HTERT RPE-1 (cell line): ENCODE measurements around the gene NEK6.

Source experiments
- in situ Hi-C: fragments of 300-500 bp; cut with MboI; formaldehyde crosslinking; loops from 4 replicates; pipeline ENCODE4 v1.14.3; 2020; ENCODE audit warnings: low sequenced_read_pairs

The NEK6 gene

DNA sequence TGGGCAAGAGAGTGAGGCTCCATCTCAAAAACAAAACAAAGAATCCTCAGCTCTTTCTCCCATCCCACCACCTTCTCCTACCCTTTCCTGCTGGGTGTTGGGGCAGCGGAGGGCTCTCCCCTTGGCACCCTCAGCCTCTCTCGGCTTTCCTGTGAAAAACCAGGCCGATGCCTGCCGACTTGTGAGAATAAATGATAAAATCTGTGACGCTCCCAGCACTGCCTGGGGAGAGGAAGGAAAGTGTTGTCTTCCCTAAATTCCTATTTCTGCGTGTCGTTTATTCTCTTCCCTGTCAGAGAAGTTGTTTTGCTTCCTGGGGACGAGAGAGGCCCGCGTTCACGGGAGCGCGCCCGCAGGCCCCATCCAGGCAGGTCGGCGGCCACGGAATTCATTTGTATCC is 19.7 kb downstream of the NEK6 start:
- in situ Hi-C loops = no loop called here

- in situ Hi-C loops = no loop called here
These were observed 20.3 kb downstream of the NEK6 start for GRCh38 chr9:124278054-124278540.

GRCh38 chr9:124279531-124280175 is 21.9 kb downstream of the NEK6 start:
- in situ Hi-C loops = no loop called here

GRCh38 chr9:124280176-124280691 is 22.5 kb downstream of the NEK6 start:
- in situ Hi-C loops = no loop called here

- in situ Hi-C loops = no loop called here
These were observed 24.2 kb downstream of the NEK6 start for GRCh38 chr9:124281931-124282371.

- in situ Hi-C loops = no loop called here
These were observed 24.9 kb downstream of the NEK6 start for GRCh38 chr9:124282442-124283227.

DNA sequence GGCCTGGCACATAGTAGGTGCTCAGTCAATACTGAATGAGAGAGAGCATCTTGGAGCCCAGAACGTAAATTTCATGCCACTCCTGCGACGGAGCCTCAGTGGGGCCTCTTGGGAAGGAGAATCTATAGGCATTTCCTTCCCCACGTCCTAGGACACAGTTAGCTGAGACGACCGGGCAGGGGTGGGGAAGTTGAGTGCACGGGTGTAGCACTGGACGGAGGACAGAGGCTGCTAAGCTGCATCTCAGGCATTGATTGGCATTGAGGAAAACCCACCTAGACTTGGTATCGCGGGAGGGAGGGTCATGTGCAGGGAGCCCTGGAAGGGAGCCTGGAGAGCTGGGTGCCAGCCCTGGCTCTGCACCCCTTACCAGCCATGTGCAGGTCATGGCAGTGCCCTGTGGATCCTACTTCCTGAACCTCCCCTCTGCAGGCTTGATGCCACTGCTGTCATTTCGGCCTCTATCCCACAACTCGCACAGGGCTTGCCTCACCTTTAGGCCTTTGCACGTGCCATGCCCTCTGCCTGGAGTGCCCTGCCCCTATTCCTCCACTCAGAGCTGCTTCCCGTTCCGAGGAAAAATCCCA is 25.6 kb downstream of the NEK6 start:
- in situ Hi-C loops = no loop called here

- in situ Hi-C loops = no loop called here
These were observed 26.6 kb downstream of the NEK6 start for GRCh38 chr9:124284237-124284831.

DNA sequence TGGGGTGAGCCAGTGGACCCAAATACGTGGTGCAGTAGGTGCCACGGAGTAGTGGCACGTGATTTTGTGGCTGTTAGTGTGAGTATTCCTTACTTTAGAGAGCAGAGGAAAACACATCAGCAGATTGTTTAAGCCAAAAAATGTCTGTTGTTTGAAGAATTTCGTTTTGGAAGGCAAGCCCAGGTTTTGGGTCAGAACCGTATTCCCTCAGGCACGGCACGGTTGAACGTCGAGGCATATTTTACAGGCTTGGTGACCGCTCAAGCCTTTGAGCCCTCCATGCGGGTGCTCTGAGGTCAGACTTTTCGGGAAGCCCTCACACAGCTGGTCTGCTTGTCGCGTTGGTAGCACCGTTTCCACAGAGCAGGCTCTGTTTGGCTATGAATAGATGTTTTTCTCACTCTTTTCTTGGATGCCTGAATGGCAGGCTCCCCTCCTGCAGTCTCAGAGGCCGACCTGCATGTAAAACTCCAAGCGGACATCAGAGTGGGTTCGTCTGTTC is 27.2 kb downstream of the NEK6 start:
- in situ Hi-C loops = no loop called here

DNA sequence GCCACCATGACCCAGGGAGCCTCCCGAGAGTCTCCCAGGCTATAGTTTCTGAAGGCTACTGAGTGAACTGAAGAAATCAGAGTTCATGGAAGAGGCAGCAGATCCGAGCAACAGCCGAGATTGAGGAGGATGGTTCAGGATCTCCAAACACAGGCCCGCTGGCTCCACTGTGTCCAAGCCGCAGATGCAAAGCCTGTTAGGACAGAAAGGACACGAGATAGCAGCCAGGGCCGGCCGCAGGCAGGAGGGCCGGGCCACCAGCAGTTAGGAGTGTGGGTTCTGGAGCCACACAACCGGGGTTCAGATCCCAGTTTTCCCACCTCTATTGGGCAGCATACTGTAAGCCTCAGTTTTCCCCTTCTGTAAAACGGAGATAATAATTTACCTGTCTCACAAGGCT is 27.7 kb downstream of the NEK6 start:
- in situ Hi-C loops = no loop called here

DNA sequence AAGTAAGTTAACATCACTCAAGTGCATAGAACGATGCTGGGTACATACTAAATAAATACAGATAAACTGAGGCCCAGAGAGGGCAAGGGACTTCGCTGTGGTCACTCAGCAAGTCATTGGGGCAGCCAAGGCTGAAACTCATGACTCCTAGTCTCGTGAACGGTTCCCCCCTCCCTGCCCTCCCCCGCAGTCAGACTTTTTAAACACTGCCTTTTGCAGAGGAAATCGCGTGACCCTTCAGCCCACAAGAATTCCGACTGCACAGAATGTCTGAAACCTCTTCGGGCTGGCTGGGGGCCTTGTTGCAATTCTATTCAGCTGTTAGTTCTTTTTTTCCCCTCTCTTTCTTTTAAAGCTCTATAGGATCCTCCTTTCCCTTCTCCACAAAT is 28.1 kb downstream of the NEK6 start:
- in situ Hi-C loops = no loop called here

- in situ Hi-C loops = no loop called here
These were observed 28.7 kb downstream of the NEK6 start for GRCh38 chr9:124286292-124286931.

GRCh38 chr9:124290053-124290591 is 32.4 kb downstream of the NEK6 start:
- in situ Hi-C loops = no loop called here

- in situ Hi-C loops = no loop called here
These were observed 33.2 kb downstream of the NEK6 start for GRCh38 chr9:124290743-124291554.

DNA sequence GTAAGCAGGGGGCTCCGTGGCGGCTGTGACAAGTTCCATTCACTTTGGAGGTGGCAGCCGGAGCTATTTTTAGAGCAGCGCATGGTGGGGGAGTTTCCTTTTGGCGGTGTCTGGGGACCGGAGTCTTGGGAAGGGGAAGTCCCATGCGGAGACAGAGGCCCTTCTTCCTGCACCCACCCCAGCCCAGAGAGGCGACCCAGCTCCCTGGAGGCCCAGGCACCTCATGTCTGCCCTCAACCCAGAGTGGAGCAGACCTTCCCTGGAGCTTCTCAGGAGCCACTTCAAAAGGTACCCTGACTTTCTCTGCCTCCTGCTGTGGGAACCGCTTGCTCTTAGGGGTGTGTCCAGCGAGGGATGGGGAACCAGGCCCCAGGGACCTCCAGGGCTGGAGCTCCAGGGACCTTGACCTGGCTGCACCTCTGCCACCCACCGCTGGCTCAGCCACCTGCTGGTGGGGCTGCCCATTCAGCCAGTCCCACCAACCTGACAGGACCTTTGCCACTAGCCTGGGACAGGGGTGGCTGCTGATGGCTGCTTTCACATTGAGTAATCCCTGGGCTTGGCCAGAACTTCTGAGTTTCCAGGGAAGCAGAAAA is 34.1 kb downstream of the NEK6 start:
- in situ Hi-C loops = no loop called here

GRCh38 chr9:124292696-124293593 is 35.2 kb downstream of the NEK6 start:
- in situ Hi-C loops = no loop called here

DNA sequence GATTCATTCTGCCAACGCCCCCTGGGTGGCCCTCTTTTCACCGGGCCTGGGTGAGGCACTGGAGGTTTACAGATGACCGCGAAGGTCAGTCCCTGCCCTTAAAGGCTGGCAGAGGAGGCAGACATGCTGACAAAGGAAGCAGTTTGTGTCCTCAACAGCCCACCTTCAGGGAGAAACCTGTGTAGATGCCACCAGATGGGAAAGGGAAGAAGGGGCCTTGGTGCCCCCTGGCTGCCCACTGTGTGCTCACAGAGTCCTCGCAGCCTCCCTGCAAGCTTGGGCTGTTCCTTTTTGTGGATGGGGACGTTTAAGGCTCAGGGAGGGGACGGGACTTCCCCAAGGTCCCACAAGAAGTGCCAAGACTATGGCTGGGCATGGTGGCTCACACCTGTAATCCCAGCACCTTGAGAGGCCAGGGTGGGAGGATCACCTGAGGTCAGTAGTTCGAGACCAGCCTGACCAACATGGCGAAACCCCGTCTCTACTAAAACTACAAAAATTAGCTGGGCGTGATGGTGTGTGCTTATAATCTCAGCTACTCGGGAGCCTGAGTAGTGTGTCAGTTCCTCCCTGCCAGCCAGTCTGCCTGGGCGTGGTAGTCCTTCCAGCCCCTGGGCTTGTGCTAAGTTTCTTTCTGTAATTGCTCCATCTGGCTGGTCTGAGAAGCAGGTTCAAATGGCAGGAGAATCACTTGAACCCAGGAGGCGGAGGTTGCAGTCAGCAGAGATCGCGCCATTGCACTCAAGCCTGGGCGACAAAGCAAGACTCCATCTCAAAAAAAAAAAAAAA is 36.2 kb downstream of the NEK6 start:
- in situ Hi-C loops = no loop called here
